Colonic mucosa (tissue), 4 donors: ENCODE data around the gene HIP1. TPM values are rescaled to one million over a fixed set of nuclear protein-coding genes. Genes with fewer than 3 reads are reported as not detected.
A peak's percentile ranks its signal among the peaks of the same experiment; 100 is the strongest.
"Not testable (repeated sequence)": the region's sequence is repeated elsewhere in the genome, so short reads cannot be mapped to it uniquely, and the experiment has no call there.

ENCODE experiments used
- DNase-seq: peaks from one replicate; pipeline ENCODE4 v3.0.0-alpha.2; 2020
- H3K27ac ChIP-seq: fragments of 200-600 bp; one replicate; pipeline ENCODE4 v1.8.0; 2021
- H3K27me3 ChIP-seq: fragments of 200-600 bp; one replicate; pipeline ENCODE4 v1.8.0; 2021
- H3K36me3 ChIP-seq: fragments of 200-600 bp; one replicate; pipeline ENCODE4 v1.8.0; 2021
- H3K4me1 ChIP-seq: fragments of 200-600 bp; one replicate; pipeline ENCODE4 v1.8.0; 2021; ENCODE audit warnings: mild to moderate bottlenecking
- H3K4me3 ChIP-seq: fragments of 200-600 bp; one replicate; pipeline ENCODE4 v1.8.0; 2021
- H3K9ac ChIP-seq, 2 donors: one replicate each; pipeline ENCODE4 v1.7.0; 2013; ENCODE audit warnings: control low read depth in 2 of 2, low read depth in 2 of 2, low read length in 2 of 2
- H3K9me3 ChIP-seq: fragments of 200-600 bp; one replicate; pipeline ENCODE4 v1.8.0; 2021
- intact Hi-C: fragments of 100-400 bp; cut with DNase I; formaldehyde crosslinking; loops from one replicate; pipeline ENCODE4 v1.14.1; 2022
- total RNA-seq, 2 donors: library from RNA; stranded (reverse); fragmentation: NEBNext Ultra II Directional in 1 of 2; extraction: Animal tissue kit (Norgen Biotek cat#: 25700) in 1 of 2; gene quantifications; one replicate each; pipeline ENCODE4 v1.2.1, GENCODE V29; 2021
- TF ChIP-seq, protein P1 (sequence below): fragments of 200-600 bp; IDR thresholded peaks from one replicate; pipeline ENCODE4 v1.8.0; 2022; ENCODE audit warnings: antibody characterized with exemption, mild to moderate bottlenecking
- donor health status: healthy.
- donor health status: DM: no; HTN: no; CAD: no.
- donor health status: DM: no; HTN: no; CAD: no.

Gene HIP1
- total RNA-seq, 2 donors from 2014 or later, result 4.8 to 5.5 TPM

DNA sequence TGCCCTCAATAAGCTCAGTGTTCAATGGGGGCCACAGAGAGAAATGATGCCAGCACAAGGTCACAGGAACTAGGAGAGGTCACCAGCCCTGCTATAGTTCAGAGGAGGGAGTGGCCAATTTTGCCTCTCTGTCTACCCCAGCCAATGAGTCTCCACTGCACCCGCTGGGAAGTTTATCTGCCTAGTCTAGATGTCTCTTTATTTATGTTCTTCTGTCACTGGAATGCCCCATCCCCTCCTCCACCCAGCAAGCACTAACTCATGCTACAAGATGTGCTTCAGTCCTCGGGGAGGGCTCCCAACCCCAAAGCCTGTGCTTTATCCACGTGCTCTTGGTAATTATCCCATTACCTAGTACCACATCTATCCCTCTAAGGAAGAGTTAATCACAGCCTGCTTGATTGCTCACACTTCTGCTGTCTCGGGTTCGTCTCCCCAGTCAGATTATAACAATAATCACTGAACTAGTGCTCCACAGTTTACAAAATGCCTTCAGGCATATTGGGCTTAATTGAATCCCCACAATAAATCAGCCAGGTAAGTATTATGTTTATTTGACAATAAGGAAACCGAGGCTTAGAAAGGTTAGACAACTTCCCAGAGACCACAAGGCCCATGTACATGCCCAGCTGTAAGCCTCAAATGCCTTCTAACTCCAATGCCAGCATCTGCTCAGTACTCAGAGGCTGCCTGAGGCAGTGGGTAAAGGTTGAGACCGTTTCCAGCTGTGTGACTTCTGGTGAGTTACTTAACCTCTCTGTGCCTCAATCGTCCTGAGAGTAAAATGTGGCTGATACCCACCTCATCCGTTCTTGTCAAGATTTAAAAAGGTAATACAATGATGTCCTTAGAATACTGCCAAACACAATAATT lies 3.9 kb downstream of the HIP1 start:
- H3K36me3 ChIP-seq, result no peaks in the 10 kb centered on the region
- TF ChIP-seq, protein P1, sequence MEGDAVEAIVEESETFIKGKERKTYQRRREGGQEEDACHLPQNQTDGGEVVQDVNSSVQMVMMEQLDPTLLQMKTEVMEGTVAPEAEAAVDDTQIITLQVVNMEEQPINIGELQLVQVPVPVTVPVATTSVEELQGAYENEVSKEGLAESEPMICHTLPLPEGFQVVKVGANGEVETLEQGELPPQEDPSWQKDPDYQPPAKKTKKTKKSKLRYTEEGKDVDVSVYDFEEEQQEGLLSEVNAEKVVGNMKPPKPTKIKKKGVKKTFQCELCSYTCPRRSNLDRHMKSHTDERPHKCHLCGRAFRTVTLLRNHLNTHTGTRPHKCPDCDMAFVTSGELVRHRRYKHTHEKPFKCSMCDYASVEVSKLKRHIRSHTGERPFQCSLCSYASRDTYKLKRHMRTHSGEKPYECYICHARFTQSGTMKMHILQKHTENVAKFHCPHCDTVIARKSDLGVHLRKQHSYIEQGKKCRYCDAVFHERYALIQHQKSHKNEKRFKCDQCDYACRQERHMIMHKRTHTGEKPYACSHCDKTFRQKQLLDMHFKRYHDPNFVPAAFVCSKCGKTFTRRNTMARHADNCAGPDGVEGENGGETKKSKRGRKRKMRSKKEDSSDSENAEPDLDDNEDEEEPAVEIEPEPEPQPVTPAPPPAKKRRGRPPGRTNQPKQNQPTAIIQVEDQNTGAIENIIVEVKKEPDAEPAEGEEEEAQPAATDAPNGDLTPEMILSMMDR, result no peak
- intact Hi-C loops, result no loop called here
- H3K9ac ChIP-seq, result no peak overlapping the region
- DNase-seq, result no peak
- no peak overlapping the region for H3K4me3 ChIP-seq
- no peak overlapping the region for H3K27ac ChIP-seq
- no peaks in the 10 kb centered on the region for H3K27me3 ChIP-seq
- no peaks in the 10 kb centered on the region for H3K4me1 ChIP-seq
- no peaks in the 10 kb centered on the region for H3K9me3 ChIP-seq

DNA sequence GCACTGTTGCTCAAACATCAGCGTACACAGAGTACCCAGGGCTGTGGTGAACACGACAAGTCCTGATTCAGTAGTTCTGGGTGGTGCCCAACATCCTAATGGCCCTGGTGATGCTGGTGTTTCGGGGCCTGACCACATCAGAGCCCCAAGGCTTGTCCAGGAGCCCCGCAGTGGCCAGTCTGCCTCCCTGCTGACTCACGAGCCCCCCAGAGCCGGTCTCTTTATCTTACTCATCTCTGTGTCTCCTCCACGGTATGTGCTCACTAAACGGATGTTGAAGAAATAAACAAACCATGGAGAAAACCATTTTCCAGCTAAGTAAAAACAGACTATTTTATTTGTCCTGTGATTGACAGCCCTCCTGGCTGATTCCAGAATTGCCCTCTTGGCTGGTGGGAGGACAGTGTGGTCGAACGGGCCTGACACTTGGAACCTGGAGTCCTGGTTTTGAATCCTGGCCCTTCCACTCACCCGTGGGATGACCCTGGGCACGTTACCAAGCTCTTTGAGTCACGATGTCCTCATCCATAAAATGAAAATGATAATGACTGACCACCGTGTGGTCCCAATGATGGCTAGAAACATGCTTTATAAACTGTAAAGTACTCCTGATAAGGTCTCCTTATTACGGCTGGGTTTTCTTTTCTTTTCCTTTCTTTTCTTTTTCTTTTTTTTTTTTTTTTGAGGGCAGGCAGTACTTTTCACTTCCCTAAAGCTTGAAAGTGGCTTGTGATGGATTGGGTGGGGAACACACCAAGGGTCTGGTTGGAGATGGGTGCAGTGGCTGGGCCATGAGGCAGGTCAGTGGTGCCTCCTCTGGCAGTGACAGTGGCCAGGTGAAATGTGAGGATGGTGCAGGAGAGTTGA lies 5.7 kb downstream of the HIP1 start:
- Histone ChIP-seq H3K9me3 (no peaks in the 10 kb centered on the region), H3K9ac (no peak overlapping the region), H3K4me1 (no peaks in the 10 kb centered on the region), H3K27me3 (no peaks in the 10 kb centered on the region), H3K36me3 (no peaks in the 10 kb centered on the region), H3K4me3 (no peak overlapping the region), H3K27ac (no peak overlapping the region)
- intact Hi-C loops, result no loop called here
- no peak for DNase-seq
- TF ChIP-seq, protein P1, result no peak

DNA sequence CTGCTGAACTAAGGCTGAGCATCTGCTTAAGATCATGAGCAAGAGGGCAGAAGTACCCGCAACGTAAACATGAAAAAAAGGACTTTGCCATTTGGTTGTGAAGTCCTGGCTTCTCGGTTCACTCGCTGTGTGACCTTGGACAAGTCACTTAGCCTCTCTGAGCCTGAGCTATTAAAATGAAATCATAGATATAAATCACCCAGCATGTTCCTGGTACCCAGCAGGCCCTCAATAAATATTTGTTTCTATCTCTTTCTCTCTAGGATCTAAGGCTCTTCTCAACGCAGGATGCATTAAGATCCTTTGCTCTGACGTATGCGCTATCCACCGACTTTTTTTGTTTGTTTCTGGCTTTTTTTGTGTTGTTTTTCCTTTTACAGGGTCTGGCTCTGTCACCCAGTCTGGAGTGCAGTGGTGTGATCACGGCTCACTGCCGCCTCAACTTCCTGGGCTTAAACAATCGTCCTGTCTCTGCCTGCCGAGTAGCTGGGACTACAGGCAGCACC lies 6.7 kb downstream of the HIP1 start:
- Histone ChIP-seq H3K27ac (no peak overlapping the region), H3K36me3 (no peaks in the 10 kb centered on the region), H3K9ac (no peak overlapping the region), H3K4me3 (no peak overlapping the region), H3K9me3 (no peaks in the 10 kb centered on the region), H3K27me3 (no peaks in the 10 kb centered on the region), H3K4me1 (no peaks in the 10 kb centered on the region)
- no peak for DNase-seq
- TF ChIP-seq, protein P1, result no peak
- intact Hi-C loops, result no loop called here

DNA sequence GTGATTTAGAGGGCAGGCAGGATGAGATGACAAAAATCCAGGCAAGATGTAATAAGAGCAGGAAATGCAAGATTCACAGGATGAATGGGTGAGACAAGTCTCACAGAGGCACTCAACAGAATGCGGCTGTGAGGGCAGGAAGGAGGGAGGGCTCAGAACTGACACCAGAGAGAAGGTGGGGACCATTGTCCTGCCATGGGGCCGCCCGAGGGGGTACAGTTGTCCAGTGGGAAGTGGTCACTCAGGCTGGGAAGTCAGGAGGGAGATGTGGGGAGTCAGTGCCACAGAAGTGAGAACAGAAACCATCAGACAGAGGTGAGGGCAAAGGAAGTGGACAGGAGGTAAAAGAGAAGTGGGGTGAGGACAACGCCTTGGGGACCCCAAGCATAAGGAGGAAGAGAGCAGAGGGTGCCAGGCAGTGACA lies 8.9 kb downstream of the HIP1 start:
- intact Hi-C loops, result no loop called here
- DNase-seq, result no peak
- TF ChIP-seq, protein P1, result no peak
- Histone ChIP-seq H3K9me3 (no peaks in the 10 kb centered on the region), H3K27me3 (no peaks in the 10 kb centered on the region), H3K27ac (no peak overlapping the region), H3K4me1 (no peaks in the 10 kb centered on the region), H3K36me3 (no peaks in the 10 kb centered on the region), H3K4me3 (no peak overlapping the region), H3K9ac (no peak overlapping the region)

DNA sequence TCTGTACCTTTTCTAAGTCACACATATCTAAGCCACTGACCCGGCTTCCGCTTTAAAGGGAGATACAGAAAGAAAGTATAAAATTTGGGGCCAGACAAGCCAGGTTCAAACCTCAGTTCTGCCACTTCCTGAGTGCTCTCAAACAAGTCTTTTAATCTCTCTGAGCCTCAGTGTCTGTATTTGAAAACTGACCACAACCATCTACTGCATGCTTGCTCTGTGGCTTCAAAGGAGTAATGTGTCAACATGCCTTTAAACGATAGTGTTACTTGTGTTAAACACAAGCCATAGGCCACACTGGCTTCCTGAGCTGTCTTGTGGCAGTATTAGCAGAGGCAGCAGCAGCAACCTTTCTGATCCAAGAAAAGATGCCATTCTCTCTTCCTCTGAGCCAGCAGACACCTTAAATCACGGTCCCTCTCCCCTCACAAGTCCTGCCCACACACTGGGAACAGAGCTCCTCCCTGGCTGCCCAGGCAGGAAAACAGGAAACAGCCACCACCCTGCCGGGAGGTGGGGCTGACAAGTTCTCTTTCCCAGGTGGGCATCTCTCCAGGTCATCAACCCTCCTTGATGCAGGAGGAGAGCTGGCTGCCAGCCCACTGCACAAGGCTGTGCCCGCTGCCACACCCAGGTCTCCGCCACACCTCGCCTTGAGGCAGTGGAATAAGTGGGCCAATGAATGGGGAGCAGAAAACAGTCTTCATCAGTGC lies 10.7 kb downstream of the HIP1 start:
- Histone ChIP-seq H3K9me3 (no peaks in the 10 kb centered on the region), H3K4me1 (no peaks in the 10 kb centered on the region), H3K27ac (peak overlapping the region; percentile 50), H3K36me3 (no peaks in the 10 kb centered on the region), H3K9ac (peak overlapping the region in 1 of 2 donors; percentile 69), H3K27me3 (no peaks in the 10 kb centered on the region), H3K4me3 (no peak overlapping the region)
- intact Hi-C loops, result no loop called here
- TF ChIP-seq, protein P1, result no peak
- peak; percentile 95 for DNase-seq

DNA sequence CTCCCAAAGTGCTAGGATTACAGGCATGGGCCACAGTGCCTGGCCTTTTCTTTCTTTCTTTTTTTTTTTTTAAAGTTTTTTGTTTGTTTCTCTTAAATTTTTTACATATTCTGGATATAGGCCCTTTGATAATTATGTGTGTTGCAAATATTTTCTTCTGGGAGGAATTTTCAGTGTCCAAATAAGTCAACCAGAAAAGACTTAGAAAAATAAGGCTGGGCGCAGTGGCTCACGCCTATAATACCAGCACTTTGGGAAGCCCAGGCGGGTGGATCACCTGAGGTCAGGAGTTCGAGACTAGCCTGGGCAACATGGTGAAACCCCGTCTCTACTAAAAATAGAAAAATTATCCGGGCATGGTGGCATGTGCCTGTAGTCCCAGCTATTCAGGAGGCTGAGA lies 11.4 kb downstream of the HIP1 start:
- H3K4me1 ChIP-seq, H3K9me3 ChIP-seq, intact Hi-C loops, H3K36me3 ChIP-seq, DNase-seq, H3K9ac ChIP-seq, H3K4me3 ChIP-seq, H3K27me3 ChIP-seq: not testable (repeated sequence)
- peak overlapping the region; percentile 50 for H3K27ac ChIP-seq
